ENCODE measurements around the gene EXOC4. TPM values are rescaled to one million over a fixed set of nuclear protein-coding genes. Genes with fewer than 3 reads are reported as not detected.
"Not testable (repeated sequence)": the region's sequence is repeated elsewhere in the genome, so short reads cannot be mapped to it uniquely, and the experiment has no call there.

Gene EXOC4
- total RNA-seq, 1 experiment from 2014 or later, result 62.4 TPM

DNA sequence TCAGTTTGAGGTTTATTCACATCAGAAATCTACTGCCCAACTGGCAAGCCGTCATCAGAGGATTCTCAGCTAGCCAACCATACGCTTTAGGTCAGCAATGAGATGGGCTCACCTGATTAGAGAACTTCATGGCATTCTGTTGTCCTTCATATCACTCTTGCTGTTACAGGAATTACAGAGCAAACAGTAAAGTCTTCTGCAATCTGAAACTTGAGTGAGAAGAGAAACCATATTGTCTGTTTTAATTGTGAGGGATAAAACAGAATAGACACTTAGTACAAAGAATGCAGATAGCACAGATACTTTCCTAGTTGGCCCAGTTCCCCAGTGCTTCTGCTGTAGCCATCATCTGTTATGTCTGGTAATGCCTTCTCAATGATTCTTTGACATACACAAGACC, 366.6 kb downstream of the EXOC4 start:
- no peak overlapping the region for H3K27ac ChIP-seq

DNA sequence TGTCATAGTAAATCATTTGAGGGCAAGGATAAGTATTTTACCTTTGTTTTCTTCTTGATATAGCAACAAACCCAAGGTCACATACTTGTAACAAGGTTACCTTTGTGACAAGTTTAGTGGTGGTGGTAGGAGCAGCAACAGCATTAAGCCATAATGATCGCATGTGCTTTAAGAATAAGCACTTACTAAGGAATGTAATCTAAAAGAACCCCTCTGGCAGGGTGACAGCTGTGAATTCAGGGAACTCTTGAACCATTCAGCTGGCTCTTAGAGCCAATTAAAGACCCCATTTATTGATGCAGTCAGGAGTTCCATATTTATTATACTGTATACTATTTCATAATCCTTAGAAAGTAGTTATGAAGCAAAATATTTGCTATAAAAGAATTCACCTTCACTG, 370.8 kb downstream of the EXOC4 start:
- no peaks in the 10 kb centered on the region for H3K27me3 ChIP-seq
- no peaks in the 10 kb centered on the region for H3K36me3 ChIP-seq
- no peak overlapping the region for H3K4me3 ChIP-seq
- DNase-seq, result peak; percentile 16 to 32
- no peaks in the 10 kb centered on the region for H3K4me1 ChIP-seq
- no peaks in the 10 kb centered on the region for H3K9me3 ChIP-seq (replicated peaks)
- no peak overlapping the region for H3K27ac ChIP-seq

More for the DNA sequence above, 366.6 kb downstream of the EXOC4 start:
- no peak overlapping the region for H3K4me3 ChIP-seq
- no peaks in the 10 kb centered on the region for H3K9me3 ChIP-seq (replicated peaks)
- H3K27me3 ChIP-seq, result no peaks in the 10 kb centered on the region
- no peaks in the 10 kb centered on the region for H3K36me3 ChIP-seq
- DNase-seq, result no peak
- no peaks in the 10 kb centered on the region for H3K4me1 ChIP-seq

DNA sequence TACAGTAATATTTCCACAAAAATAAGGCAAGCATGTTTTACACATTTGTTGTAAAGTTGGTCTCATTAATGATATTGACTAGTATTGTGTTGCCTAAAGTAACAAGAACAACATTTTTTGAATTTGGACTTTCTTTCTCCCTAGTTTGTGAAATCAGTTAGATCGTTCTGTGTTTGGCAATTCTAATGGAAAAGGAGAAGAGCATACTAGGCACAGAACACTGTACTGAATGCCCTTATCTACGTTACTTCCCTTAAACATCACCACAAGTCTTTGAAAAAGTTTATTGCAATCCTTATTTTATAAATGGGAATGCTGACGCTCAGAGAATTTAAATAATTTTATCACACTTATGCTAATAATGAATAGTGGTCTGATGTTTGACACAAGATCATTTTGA, 372.2 kb downstream of the EXOC4 start:
- H3K27me3 ChIP-seq, result no peaks in the 10 kb centered on the region
- no peak overlapping the region for H3K27ac ChIP-seq
- no peak overlapping the region for H3K4me3 ChIP-seq
- no peaks in the 10 kb centered on the region for H3K4me1 ChIP-seq
- H3K36me3 ChIP-seq, result no peaks in the 10 kb centered on the region
- no peak for DNase-seq
- H3K9me3 ChIP-seq (replicated peaks), result no peaks in the 10 kb centered on the region

DNA sequence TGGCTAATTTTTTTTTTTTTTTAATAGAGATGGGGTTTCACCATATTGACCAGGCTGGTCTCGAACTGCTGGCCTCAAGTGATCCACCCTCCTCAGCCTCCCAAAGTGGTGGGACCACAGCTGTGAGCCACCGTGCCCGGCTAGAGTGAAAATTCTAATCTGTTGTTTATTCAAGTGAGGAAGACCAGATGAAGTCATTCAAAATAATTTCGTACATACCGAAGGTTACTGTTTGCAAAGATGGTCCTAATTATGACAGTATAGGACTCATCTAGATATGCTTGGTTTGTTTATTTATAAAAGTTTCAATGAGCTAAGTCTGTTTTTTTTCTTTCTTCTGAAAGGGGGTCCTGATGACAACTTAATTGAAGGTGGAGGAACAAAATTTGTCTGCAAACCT, 376.8 kb downstream of the EXOC4 start:
- no peaks in the 10 kb centered on the region for H3K9me3 ChIP-seq (replicated peaks)
- no peaks in the 10 kb centered on the region for H3K27me3 ChIP-seq
- no peak overlapping the region for H3K27ac ChIP-seq
- H3K4me3 ChIP-seq, result no peak overlapping the region
- H3K4me1 ChIP-seq, result no peaks in the 10 kb centered on the region
- DNase-seq, result no peak
- 0 out of 2 replicates have a peak, but pooled peaks cover 3% of the 10 kb centered on the region for H3K36me3 ChIP-seq

DNA sequence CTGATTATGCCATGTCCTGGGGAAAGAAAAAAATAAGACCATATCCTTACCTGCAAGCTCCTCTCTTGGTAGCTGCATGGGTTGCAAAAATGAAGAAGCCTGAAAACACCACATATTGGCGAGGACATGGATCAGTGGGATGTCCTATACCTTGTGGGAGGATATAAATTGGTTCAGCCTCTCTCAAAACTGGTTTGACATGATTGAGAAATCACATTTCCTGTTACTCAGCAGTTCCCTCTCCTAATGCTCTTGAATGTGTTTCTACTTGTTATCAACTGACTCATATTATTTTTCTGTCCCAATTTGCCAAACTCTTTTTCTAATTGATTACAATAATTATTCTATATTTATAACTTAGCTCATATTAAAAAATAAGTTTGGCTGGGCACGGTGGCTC, 380.2 kb downstream of the EXOC4 start:
- no peak for DNase-seq
- Histone ChIP-seq H3K27ac (no peak overlapping the region), H3K4me1 (no peaks in the 10 kb centered on the region), H3K9me3 (replicated peaks) (no peaks in the 10 kb centered on the region), H3K36me3 (0 out of 2 replicates have a peak, but pooled peaks cover 3% of the 10 kb centered on the region), H3K4me3 (no peak overlapping the region), H3K27me3 (no peaks in the 10 kb centered on the region)

DNA sequence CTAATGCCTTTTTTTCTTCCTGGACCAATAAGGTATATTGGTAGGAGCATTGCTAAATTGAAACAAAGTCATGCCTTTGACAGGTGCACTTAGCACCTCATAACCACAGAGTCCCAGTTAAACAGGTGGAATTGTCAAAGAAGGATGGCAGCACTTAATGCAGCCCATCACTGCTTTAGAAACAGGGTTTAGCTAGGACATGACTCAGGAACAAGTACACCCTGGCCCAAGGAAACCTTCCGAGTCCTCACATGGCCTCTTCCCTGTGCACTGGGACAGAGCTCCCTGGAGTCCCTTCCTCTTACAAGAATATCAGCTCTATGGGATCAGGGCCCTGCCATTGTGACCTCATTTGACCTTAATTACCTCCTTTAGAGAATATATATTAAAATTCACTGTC, 382.7 kb downstream of the EXOC4 start:
- H3K27ac ChIP-seq, result no peak overlapping the region
- 0 out of 2 replicates have a peak, but pooled peaks cover under 1% of the 10 kb centered on the region for H3K36me3 ChIP-seq
- no peak overlapping the region for H3K4me3 ChIP-seq
- no peak for DNase-seq
- H3K4me1 ChIP-seq, result no peaks in the 10 kb centered on the region
- H3K27me3 ChIP-seq, result no peaks in the 10 kb centered on the region
- H3K9me3 ChIP-seq (replicated peaks), result no peaks in the 10 kb centered on the region

DNA sequence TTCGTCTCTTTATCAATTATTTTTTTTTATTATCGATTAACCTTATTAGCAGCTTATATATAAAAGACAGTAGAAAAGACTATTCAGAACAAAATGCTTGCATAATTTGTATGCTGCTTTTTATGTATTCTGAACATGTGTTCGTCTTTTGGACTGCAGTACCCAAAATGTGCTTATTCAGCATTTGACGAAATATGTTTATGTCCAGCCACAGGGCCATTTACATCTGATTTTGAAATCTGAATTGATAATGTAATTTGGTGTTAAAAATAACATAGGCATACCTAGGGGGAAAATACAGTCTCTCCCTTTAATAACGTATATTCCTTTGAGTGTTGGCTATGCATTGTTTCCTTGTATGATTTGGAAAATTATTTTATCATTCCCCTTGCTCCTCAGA, 386.0 kb downstream of the EXOC4 start:
- Histone ChIP-seq H3K27me3 (no peaks in the 10 kb centered on the region), H3K27ac (no peak overlapping the region), H3K4me3 (no peak overlapping the region), H3K4me1 (no peaks in the 10 kb centered on the region), H3K36me3 (no peaks in the 10 kb centered on the region), H3K9me3 (replicated peaks) (no peaks in the 10 kb centered on the region)
- no peak for DNase-seq

DNA sequence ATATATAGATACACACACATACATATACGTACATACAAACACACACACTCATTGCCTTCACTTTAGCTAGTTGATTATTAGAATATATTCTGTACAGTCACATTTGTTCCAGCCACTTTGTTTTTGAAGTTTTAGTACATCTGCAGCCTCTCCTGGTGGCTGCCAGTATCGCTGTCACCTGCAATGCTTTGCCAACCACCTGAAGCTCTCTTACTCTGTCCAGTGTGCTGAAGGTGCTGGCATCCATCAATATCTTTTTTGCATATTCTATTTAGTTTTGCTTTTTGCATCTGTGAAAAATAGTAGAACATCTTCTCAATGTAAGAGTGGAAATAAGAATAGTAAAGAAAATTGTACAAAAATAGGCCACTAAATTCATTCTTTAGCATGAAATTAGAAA, 388.6 kb downstream of the EXOC4 start:
- no peak for DNase-seq
- Histone ChIP-seq H3K9me3 (replicated peaks) (no peaks in the 10 kb centered on the region), H3K36me3 (no peaks in the 10 kb centered on the region), H3K4me3 (no peak overlapping the region), H3K27ac (no peak overlapping the region), H3K4me1 (no peaks in the 10 kb centered on the region), H3K27me3 (no peaks in the 10 kb centered on the region)

DNA sequence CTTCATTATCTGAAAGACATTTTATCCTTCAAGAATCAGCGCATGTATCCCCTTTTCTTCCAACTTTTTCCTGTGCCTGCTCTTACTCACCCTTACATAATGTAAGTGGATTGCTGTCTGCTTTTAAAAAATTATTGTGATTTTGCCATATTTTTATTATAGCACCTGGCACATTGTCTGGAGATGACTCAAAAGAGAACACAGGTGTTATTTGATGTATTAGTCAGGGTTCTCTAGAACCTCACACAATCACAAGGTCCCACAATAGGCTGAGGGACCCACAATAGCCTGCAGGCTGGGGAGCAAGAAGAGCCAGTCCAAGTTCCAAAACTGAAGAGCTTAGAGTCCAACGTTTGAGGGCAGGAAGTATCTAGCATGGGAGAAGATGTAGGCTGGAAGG, 390.0 kb downstream of the EXOC4 start:
- H3K27me3 ChIP-seq, result no peaks in the 10 kb centered on the region
- no peaks in the 10 kb centered on the region for H3K4me1 ChIP-seq
- H3K27ac ChIP-seq, result no peak overlapping the region
- DNase-seq, result no peak
- H3K36me3 ChIP-seq, result no peaks in the 10 kb centered on the region
- H3K4me3 ChIP-seq, result no peak overlapping the region
- H3K9me3 ChIP-seq (replicated peaks), result no peaks in the 10 kb centered on the region

DNA sequence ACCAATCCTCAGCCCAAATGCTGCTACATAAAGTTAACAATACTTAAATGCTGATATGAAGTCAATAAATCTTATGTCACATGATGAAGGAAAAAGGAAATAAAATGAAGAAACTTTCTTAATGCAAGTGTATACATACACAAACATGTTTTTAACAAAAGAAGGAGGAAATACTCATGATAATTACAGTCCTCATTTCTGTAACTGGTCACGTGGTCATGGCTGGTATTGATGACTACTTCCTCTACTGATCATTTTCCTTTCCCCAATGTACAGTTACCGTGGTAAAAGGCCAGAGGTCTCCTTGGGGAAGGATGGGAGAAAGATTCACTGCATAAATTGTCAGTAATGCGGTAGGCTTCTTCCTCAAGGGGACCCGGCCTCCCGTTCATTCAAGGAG, 390.8 kb downstream of the EXOC4 start:
- not testable (repeated sequence) for DNase-seq; H3K4me1 ChIP-seq; H3K9me3 ChIP-seq (replicated peaks); H3K27me3 ChIP-seq; H3K36me3 ChIP-seq; H3K4me3 ChIP-seq; H3K27ac ChIP-seq

DNA sequence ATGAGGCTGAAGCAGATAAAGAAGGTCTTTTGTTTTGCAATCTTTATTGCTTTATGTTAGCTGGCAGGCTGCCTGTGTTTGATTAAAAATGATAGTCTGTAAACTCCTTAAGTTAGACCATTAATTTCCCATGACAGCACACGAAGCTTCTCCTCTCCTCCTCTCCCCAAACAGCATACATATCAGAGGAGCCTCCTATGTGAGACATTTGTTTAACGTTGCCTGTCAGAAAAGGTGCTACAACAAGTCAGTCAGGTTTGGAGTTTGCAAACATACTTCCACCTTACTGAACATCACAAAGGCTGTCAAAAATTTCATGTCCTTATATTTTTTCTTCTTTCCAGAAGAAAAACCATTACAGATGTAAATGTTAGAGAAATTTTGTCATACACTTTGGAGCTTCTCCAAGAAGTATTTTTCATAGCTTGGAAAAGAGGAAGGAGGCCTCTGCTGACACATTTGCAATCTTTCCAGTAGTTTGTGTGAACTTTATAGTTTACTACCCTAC, 393.1 kb downstream of the EXOC4 start:
- DNase-seq, result no peak
- H3K36me3 ChIP-seq, result no peaks in the 10 kb centered on the region
- no peaks in the 10 kb centered on the region for H3K4me1 ChIP-seq
- H3K27ac ChIP-seq, result no peak overlapping the region
- no peaks in the 10 kb centered on the region for H3K27me3 ChIP-seq
- H3K4me3 ChIP-seq, result no peak overlapping the region
- H3K9me3 ChIP-seq (replicated peaks), result no peaks in the 10 kb centered on the region

DNA sequence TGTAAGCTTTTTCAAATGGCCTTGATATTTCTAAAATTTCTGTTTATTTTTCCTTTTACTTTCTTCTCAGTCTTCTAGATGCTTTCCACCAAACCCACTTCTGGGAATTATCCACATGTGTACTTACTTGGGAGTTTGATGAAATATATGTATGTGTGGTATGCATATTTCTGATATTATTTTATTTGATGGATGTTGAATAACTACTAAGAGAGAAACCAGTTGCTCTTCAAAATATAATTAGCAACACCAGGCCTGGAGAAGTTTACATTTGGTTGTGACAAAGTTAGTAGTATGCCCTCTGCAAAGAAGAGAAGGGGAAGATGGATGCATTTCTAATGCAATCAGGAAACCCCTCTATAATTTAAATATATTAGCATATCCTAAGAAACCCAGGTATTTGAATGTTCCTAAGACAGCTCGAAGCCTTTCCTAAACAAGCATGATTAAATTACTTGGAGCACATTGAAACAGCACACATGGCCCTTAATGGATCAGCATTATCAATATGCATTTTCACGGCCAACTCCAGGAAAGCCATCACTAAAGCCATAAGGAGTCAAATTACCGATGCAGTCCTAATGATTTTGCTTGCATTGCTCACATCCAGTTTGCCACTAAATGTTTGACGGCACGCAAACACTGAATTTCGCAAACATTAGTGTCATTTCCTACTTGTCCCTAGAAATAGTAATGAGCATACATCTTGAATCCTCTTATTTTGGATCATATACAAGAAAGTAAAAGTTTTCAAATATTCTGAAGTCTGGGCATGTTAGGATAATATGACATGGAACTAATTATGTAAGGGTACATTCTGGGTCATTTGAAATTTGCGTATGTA, 393.8 kb downstream of the EXOC4 start:
- no peaks in the 10 kb centered on the region for H3K27me3 ChIP-seq
- no peaks in the 10 kb centered on the region for H3K36me3 ChIP-seq
- H3K27ac ChIP-seq, result no peak overlapping the region
- H3K4me3 ChIP-seq, result no peak overlapping the region
- no peaks in the 10 kb centered on the region for H3K4me1 ChIP-seq
- no peak for DNase-seq
- H3K9me3 ChIP-seq (replicated peaks), result no peaks in the 10 kb centered on the region

DNA sequence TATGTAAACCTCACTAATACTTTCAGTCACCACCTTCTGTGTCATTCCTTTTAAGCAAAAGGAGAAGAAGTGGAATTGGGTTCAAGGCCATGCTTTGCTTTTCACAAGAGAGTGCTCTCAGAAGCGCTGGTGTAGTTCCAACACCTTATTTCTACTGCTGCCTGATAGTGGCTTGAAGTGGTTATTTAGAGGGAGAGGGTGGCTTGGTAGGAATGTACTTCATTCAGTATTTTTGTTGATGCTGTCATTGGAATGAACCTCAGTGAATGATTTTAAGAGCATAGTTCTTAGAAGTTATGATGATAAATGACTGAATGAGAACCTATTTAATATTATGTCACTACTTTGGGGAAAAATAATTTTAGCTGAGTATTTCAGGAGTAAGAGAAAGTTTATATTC, 396.7 kb downstream of the EXOC4 start:
- Histone ChIP-seq H3K27ac (no peak overlapping the region), H3K4me3 (no peak overlapping the region), H3K36me3 (no peaks in the 10 kb centered on the region), H3K4me1 (peaks cover 6% of the 10 kb centered on the region), H3K27me3 (no peaks in the 10 kb centered on the region), H3K9me3 (replicated peaks) (no peaks in the 10 kb centered on the region)
- no peak for DNase-seq

DNA sequence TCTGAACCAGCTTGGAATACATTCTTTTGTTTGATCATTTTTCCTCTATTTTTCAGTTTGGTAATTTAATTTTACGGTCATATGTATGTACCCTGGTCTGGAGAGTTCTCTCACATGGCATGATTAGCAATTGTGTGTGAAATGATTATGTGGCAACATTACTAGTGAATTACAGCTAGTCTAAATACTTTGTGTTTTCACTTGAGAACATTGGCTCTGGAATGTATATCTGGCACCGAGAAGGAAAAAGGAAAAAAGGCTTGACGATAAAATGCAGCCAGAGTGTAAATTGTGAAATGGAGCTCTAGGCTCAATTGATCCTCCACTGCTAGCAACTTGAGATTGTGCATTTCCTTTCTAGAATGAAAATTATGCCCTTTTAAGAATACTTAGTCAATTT, 397.2 kb downstream of the EXOC4 start:
- DNase-seq, result no peak
- no peaks in the 10 kb centered on the region for H3K27me3 ChIP-seq
- no peak overlapping the region for H3K27ac ChIP-seq
- no peaks in the 10 kb centered on the region for H3K9me3 ChIP-seq (replicated peaks)
- H3K4me3 ChIP-seq, result no peak overlapping the region
- no peaks in the 10 kb centered on the region for H3K36me3 ChIP-seq
- peaks cover 6% of the 10 kb centered on the region for H3K4me1 ChIP-seq

DNA sequence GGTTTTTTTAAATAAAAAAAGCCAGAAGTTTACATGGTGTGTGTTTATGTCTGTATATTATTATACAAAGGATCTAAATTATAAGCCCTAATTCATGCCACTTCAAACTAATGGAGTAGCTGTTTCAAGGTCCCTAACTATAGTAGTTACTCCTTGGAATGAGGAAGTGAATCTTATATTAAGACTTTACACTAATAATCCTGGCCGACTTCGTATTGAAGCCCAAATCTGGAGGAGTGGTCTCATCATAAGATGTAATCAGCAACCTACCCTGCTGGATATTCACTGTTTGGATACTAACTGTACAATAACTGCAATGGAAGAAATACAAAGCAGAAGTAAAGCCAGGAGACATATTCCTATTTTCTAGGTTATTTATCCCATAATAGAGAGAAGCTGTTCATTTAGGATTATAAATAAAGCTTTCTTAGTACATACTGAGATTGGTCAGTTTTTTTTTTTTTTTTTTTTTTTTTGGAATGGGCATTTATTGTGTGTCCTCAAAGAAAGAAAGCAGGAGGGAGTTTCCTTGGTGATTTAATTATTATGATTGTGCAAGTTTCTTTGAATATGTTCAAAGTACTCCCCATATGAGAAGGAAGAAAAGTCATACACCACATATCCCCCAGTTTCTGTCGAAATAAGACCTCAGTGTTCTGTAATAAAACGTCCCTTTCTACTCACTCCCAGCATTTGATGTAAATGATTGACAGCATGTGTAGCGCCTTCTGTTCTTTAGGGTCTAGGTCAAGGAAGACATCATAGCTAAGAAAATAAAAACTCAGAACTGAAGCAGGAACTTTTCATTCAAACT, 397.8 kb downstream of the EXOC4 start:
- Histone ChIP-seq H3K36me3 (no peaks in the 10 kb centered on the region), H3K4me3 (no peak overlapping the region), H3K9me3 (replicated peaks) (no peaks in the 10 kb centered on the region), H3K27me3 (no peaks in the 10 kb centered on the region), H3K27ac (no peak overlapping the region), H3K4me1 (peaks cover 6% of the 10 kb centered on the region)
- no peak for DNase-seq

All from SJCRH30 (cell line).